Ovary (tissue), 9 donors: ENCODE data around the gene REPS2. TPM values are rescaled to one million over a fixed set of nuclear protein-coding genes. Genes with fewer than 3 reads are reported as not detected.

Experiments used
- DNase-seq, 5 donors: peaks; one replicate each; pipeline ENCODE4 v3.0.0-alpha.2; 2019 to 2020
- H3K27ac ChIP-seq, 2 donors: fragments of 200-600 bp; one replicate each; pipeline versions ENCODE4 v1.5.1 to v1.8.0; 2019 to 2022
- H3K27me3 ChIP-seq: fragments of 200-600 bp; one replicate; pipeline ENCODE4 v1.8.0; 2022
- H3K36me3 ChIP-seq: fragments of 200-600 bp; sonication (generic); one replicate; pipeline ENCODE4 v1.5.1; 2019
- H3K4me1 ChIP-seq: one replicate; pipeline ENCODE4 v1.8.1; 2013; ENCODE audit warnings: mild to moderate bottlenecking, moderate library complexity; ENCODE audit not compliant: insufficient read depth
- H3K4me3 ChIP-seq: fragments of 200-600 bp; sonication (generic); one replicate; pipeline ENCODE4 v1.5.1; 2017
- H3K9me3 ChIP-seq, 2 donors: fragments of 200-600 bp in 1 of 2; sonication (generic) in 1 of 2; one replicate each; pipeline versions ENCODE4 v1.5.1 to v1.8.1; 2013 to 2019; ENCODE audit warnings: mild to moderate bottlenecking in 1 of 2, moderate library complexity in 1 of 2
- CTCF ChIP-seq, 3 donors: fragments of 450-650 bp in 2 of 3; fragments of 200-600 bp in 1 of 3; IDR thresholded peaks; one replicate each; pipeline versions ENCODE4 v1.5.1 to v1.8.0; 2016 to 2022; ENCODE audit warnings: antibody characterized with exemption in 3 of 3, mild to moderate bottlenecking in 1 of 3
- EP300 ChIP-seq: sonication (generic); formaldehyde crosslinking; IDR thresholded peaks from one replicate; pipeline ENCODE4 v1.6.1; 2017; ENCODE audit warnings: antibody characterized with exemption
- POLR2A ChIP-seq: fragments of 450-650 bp; IDR thresholded peaks from one replicate; pipeline ENCODE4 v1.6.1; 2017; ENCODE audit warnings: antibody characterized with exemption, mild to moderate bottlenecking, moderate library complexity
- WGBS, 3 donors: extraction: QIAGEN DNeasy Blood & Tissue Kit in 1 of 3; methylation state at CpG; one replicate each; pipeline versions ENCODE4 v1.1.5 to v1.1.7; 2013 to 2017; 5-methylcytosine and 5-hydroxymethylcytosine counted together
- intact Hi-C, 4 donors: fragments of 100-400 bp; cut with DNase I; formaldehyde crosslinking; loops; one replicate each; pipeline versions ENCODE4 v1.11.0 to v1.15.1; 2022 to 2023
- polyA plus RNA-seq, 2 donors: library from polyadenylated mRNA; stranded (reverse); fragments of 200-250 nt in 1 of 2; fragments of 350-450 nt in 1 of 2; fragmentation: Illumina TruSeq in 1 of 2; extraction: RNeasy Lipid Tissue Mini Kit (QIAGEN cat#74804) in 1 of 2; gene quantifications; one replicate each; pipeline ENCODE4 v1.2.3, GENCODE V29; 2013 to 2014
- total RNA-seq, 7 donors: library from RNA; depleted of rRNA in 2 of 7; stranded (reverse); fragments of >200 nt in 2 of 7; fragmentation: NEBNext Ultra II Directional in 3 of 7; extraction: Animal tissue kit (Norgen Biotek cat#: 25700) in 3 of 7; gene quantifications; one replicate each; pipeline versions ENCODE4 v1.1.0 to v1.2.4, GENCODE V29; 2016 to 2023
- donor health status: DM: no; HTN: no; CAD: no; lungs with moderate emphysema.
- donor health status: DM: no; HTN: no; CAD: no.
- donor health status: Bipolar disorder and iron deficiency.
- donor health status: DM: yes; HTN: yes; CAD: no.
- donor health status: DM: no; HTN: no; CAD: no.
- donor health status: DM: yes; HTN: yes; CAD: no.

The REPS2 gene
- total and polyA plus RNA-seq, 9 donors, result 2.1 to 25.8 (median 15.2) TPM

- Histone ChIP-seq H3K27ac (no peak overlapping the region), H3K4me3 (no peak overlapping the region), H3K27me3 (no peaks in the 10 kb centered on the region), H3K4me1 (no peaks in the 10 kb centered on the region), H3K9me3 (no peaks in the 10 kb centered on the region), H3K36me3 (no peaks in the 10 kb centered on the region)
- intact Hi-C loops, result no loop called here
- DNase-seq, result no peak
- whole genome bisulfite sequencing, 3 donors, result 23 to 38% (median 33%) methylated on average over 3 of the region's 3 CpGs
- TF ChIP-seq EP300, result no peak
- no peak for TF ChIP-seq CTCF (IDR thresholded peaks at IDR 0.05)
- no peak for TF ChIP-seq POLR2A
These were observed 14.4 kb upstream of the REPS2 start for GRCh38 chrX:16931855-16932575.

- peaks cover 0 to 7% of the 10 kb centered on the region in 2 donors for H3K9me3 ChIP-seq
- intact Hi-C loops, result no loop called here
- no peak for TF ChIP-seq CTCF (IDR thresholded peaks at IDR 0.05)
- no peak for TF ChIP-seq EP300
- no peak for TF ChIP-seq POLR2A
These were observed 12.3 kb upstream of the REPS2 start for GRCh38 chrX:16934185-16934584.

GRCh38 chrX:16946971-16947562, 609 bp downstream of the REPS2 start:
- intact Hi-C loops, result no loop called here
- Histone ChIP-seq H3K27ac (no peak overlapping the region), H3K36me3 (no peaks in the 10 kb centered on the region), H3K4me3 (peak overlapping the region; percentile 44), H3K27me3 (no peaks in the 10 kb centered on the region), H3K9me3 (no peaks in the 10 kb centered on the region), H3K4me1 (no peaks in the 10 kb centered on the region)
- peak; percentile 12 to 47 (median 26) for DNase-seq
- no peak for TF ChIP-seq EP300
- no peak for TF ChIP-seq CTCF (IDR thresholded peaks at IDR 0.05)
- no peak for TF ChIP-seq POLR2A
- WGBS, 3 donors, result 23 to 37% (median 33%) methylated on average over 16 to 43 of the region's 43 CpGs

More at GRCh38 chrX:16934185-16934584, 12.3 kb upstream of the REPS2 start:
- no peak for DNase-seq
- 71 to 75% (median 75%) methylated on average over 3 of the region's 3 CpGs for WGBS, 3 donors
- H3K27me3 ChIP-seq, result no peaks in the 10 kb centered on the region
- no peaks in the 10 kb centered on the region for H3K4me1 ChIP-seq
- no peaks in the 10 kb centered on the region for H3K36me3 ChIP-seq
- no peak overlapping the region for H3K4me3 ChIP-seq
- H3K27ac ChIP-seq, result no peak overlapping the region

GRCh38 chrX:16950423-16950822, 4.0 kb downstream of the REPS2 start:
- intact Hi-C loops, result no loop called here
- H3K4me3 ChIP-seq, result no peak overlapping the region
- no peaks in the 10 kb centered on the region for H3K9me3 ChIP-seq
- H3K36me3 ChIP-seq, result no peaks in the 10 kb centered on the region
- TF ChIP-seq EP300 (no peak), POLR2A (no peak), CTCF (IDR thresholded peaks at IDR 0.05) (no peak)
- no peaks in the 10 kb centered on the region for H3K4me1 ChIP-seq
- H3K27me3 ChIP-seq, result no peaks in the 10 kb centered on the region
- 70 to 81% (median 80%) methylated on average over 4 of the region's 4 CpGs for WGBS, 3 donors
- DNase-seq, result no peak
- H3K27ac ChIP-seq, result no peak overlapping the region
